ENCODE measurements around the gene LRP6.
"Not testable (repeated sequence)": the region's sequence is repeated elsewhere in the genome, so short reads cannot be mapped to it uniquely, and the experiment has no call there.

The LRP6 gene

DNA sequence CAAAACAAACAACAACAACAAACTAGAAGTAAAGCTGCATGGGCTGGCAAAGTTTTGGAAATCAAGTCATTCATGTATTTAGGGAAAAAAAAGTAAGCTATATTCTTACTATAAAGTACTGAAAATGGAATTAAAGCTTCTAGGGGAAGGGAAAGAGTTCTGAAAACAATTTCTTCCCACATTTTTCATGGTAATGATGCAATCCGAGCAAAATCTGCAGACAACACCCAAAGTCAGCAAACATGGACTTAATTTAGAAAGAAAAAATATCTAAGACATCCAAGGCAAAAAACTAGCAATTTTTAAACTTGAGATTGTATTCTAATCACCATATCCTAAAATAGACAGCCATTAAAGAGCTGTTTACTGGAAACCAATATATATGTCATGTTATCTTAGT is 86.3 kb downstream of the LRP6 start:
- DNase-seq (ENCODE audit: low spot score), result no peak

DNA sequence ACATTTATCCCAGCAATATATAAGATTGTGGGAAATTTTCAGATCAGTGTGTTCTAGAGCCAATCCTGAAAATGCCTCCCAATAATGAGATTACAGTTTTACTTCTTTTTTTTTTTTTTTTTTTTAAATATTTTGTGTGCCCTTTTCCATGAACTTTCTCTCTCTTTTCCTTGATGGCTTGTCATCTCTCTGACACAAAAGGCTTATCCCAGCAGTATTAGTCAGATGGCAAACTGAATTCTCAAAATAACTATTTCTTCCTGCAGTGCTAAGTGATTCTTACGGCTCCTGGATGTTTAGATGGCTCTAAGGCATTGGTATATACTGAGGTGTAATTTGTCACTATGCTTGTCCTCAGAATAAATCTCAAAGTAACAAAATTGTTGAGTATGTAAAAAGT is 86.7 kb downstream of the LRP6 start:
- DNase-seq (ENCODE audit: low spot score), result peak; percentile 31

DNA sequence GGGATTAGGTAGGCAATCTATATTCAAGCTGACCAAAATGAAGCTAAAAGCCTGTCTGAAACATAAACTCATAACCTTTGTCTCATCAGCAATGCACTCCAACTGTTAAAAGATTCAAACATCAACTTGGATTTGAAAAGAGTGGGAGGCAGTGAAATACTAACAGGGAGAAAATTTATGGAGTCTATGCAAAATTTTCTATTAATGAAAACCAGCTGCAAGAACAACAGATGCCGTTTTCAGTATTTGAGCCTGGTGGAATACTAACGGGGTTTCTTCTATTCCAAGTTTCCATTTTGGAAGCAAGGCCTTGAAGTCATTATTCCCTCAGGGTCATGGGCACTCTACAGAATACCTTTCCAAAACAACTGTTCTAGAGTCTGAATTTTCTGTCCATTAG is 88.3 kb downstream of the LRP6 start:
- no peak for DNase-seq (ENCODE audit: low spot score)

DNA sequence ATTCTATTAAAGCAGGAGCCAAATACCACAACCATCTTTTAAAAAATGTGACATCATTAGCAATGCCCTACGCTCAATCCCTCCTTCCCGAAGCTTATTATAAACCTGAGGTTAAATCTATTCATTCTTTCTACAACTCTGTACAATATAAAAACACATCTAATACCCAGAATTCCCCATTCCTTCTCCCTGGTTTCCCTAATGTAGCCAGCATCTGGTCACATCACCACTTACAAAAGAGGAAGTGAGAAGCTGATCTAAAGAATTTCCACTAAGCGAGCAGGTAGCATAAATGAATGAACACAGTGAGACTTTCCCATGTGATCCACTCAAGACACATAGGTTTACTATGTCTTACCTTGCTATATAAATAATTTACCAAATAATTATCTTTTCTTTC is 90.4 kb downstream of the LRP6 start:
- no peak for DNase-seq (ENCODE audit: low spot score)

DNA sequence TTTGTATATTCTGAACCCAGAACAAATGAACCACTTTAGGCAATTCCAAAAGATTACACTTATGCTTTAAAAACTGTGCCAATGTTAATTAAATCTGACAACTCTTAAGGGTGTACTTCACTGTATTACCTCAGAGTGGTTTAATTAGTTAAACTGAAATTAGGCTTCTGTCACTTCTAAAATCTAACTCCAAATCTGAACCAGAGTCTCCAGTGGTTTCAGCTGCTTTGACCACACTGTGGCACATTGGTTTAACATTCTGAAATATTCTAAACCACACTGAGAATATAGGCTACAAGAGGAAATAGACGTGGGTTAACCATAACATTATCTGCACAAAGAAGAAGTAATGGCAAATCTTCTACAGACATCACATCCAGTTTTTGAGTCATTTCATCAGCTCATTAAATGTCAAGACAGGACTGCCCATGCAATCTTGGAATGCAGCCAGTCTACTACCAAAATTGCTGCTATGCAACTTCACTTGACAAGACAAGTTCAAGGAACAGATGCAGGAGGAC is 94.8 kb downstream of the LRP6 start:
- no peak for DNase-seq (ENCODE audit: low spot score)

DNA sequence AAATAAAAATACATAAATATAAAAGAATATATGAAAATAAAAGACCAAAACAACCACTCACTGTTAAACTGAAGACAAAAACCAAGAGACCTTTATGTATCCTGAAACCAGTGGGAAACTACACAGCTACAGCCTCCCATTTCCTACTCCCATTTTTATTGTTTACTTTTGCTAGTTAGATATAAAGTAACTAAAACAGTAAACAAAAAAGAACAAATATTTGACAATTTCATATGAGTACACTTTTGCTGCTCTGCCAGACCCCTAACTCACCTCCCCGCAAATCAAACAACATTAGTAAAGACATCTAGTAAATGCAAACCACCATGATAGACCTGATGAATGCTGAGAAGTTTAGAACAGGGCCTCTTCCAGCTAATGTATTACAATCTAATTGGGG is 99.0 kb downstream of the LRP6 start:
- no peak for DNase-seq (ENCODE audit: low spot score)

DNA sequence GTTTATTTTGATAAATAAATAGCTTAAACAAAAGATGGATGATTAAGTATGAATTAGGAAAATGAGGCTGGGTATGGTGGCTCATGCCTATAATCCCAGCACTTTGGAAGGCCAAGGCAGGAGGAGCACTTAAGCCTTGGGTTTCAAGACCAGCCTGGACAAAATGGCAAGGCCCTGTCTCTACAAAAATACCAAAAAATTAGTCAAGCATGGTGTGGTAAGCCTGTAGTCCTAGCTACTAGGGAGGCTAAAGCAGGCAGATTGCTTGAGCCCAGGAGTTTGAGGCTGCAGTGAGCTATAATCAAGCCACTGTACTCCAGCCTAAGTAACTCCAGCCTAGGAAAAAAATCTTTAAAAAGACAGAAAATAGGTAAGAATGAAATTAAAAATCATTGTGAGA is 100.1 kb downstream of the LRP6 start:
- no peak for DNase-seq (ENCODE audit: low spot score)

DNA sequence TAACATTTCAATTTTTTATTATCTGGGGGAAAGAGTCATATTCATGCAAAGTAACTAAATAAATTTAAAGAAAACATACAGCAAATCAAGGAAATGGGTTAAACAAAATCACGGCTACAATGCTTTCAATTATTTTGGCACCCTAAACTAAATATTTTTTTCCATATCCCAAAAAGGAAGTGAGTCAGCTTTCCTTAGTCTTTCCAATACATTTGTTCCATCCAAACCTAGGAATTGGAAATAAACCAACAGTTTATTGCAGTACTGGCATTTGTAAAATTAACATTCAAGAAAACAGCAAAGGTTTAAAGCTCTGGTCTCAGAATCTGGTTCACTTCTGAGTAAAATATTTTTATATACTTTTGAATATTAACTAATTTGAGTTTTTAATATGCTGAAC is 106.9 kb downstream of the LRP6 start:
- no peak for DNase-seq (ENCODE audit: low spot score)

DNA sequence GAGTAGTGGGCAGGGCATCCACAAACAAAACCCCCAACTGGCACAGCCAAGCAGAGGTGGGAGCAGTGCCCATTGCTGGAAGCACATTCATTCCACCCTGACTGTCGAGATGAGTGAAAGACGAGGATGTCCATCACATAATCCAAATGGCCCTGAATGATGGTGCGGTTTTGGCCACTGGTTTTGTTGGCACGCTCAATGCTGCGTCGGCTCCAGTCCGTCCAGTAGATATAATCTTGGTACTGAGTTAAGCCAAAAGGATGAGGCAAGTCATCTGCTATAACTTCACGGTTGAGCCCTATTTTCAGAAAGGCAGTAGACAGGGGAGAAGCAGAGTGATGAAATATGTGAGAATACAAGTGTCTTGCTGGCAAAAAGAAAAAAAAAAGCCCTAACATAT is 108.0 kb downstream of the LRP6 start:
- no peak for DNase-seq (ENCODE audit: low spot score)

DNA sequence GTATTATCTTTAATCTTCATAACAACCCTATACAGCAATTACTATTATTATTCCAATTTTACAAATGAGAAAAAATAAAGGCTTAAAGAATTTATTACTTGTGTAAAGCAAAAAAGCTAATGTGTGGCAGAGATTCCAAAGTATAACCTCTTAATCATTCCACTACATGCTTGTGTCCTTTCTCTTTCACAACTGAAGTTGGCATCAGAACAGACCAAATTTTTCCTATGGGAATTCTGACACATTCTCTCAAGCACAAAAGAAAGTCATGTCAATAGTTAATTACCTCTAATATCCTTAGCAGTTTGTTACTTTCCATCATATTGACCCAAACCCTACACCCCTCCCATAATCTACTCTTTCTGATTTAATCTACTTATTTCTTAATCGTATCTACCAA is 109.4 kb downstream of the LRP6 start:
- DNase-seq (ENCODE audit: low spot score), result no peak

DNA sequence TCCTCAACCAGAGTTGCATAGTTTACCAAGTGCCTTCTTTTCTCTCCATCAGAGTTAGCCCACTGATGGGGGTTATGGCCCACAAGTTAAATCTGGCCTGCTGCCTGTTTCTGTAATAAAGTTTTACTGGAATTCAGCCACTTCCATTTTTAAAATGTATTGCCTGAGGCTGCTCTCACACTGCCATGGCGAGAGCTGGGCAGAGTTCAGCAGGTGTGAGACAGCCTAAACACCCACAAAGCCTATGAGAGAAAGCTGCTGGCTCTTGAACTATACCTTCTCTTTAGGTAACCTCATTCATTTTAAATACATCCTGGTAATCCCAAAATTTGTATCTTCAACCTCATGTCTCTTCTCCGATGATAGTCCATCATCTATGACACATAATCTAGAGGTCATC is 110.0 kb downstream of the LRP6 start:
- no peak for DNase-seq (ENCODE audit: low spot score)

DNA sequence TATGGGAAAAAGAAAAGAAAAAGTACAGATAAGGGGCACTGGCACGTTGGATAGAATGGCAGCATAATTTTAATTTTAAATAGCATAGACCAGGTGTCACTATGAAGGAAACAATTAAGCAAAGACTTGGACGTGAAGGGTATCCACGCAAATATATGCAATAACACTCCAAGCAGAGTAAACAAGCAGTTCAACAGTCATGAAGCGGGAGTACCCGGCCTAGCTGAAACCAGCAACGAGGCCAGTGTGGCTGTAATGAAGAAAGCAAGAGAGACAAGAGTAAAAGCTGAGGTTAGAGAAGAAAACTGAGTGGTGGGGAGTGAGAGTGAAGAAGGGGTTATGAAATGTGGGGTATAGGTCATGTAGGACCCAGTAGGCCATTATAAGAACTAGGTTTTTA is 110.7 kb downstream of the LRP6 start:
- DNase-seq (ENCODE audit: low spot score), result no peak

DNA sequence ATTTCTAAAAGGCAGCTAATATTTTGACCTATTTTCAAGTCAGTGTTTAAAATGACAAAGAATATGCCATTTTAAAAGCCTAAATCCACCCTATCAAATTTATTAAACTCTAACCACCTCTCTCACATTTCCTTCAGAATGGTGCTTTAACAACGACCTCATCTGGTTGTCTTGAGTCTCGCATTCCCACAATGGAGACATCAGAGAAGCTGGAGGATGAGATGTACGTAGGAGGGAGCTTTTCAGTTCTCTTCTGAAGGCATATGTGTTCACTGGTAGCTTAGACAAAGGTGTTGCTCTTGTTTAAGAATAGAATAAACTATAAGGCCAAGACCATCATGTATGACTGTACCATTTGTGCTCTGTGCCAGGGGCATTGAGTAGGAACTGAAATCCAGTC is 113.2 kb downstream of the LRP6 start:
- peak; percentile 49 for DNase-seq (ENCODE audit: low spot score)

DNA sequence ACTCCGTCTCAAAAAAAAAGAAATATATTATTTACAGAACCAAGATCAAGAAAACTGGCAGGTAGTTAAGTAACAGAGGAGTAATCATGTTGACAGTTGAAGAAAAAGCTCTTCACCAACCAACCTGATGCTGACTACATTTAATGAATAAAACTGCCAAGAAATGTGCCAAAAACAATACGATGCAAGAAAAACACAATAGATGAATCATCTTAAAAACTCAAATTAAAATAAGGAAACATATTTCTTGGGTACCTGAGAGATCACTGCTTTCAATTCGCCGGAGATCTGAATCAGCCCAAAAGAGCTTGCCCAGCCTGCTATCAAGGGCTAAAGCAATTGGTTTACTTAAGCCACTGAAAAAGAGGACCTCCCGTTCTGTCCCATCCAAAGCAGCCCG is 119.7 kb downstream of the LRP6 start:
- no peak for DNase-seq (ENCODE audit: low spot score)

DNA sequence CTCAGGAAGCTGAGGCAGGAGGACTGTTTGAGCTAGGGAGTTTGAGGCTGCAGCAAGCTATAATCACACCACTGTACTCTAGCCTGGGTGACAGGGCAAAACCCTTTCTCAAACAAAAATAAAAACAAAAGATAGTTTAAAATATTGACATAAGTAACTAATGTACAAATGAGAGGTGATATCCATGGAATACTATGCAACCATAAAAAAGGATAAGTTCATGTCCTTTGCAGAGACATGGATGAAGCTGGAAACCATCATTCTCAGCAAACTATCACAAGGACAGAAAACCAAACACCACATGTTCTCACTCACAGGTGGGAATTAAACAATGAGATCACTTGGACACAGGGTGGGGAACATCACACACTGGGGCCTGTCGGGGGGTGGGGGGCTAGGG is 122.3 kb downstream of the LRP6 start:
- not testable (repeated sequence) for DNase-seq (ENCODE audit: low spot score)

DNA sequence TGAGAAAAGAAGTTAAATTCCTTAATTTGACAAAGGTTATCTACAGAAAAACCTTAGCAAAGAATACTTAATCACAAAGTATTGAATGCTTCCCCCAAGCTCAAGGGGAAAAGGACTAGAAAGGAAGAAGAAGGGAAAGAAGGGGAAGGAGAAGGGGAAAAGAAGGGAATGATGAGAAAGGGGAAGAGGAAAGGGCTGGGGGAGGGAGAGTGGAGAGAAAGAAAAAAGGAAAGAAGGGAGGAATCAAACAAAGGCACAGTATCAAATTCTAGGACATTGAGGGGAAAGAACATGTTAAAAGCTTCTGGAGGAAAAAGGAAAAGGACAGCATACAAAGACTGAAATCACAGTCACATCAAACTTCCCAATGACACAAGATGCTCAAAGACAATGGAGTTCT is 125.8 kb downstream of the LRP6 start:
- no peak for DNase-seq (ENCODE audit: low spot score)

DNA sequence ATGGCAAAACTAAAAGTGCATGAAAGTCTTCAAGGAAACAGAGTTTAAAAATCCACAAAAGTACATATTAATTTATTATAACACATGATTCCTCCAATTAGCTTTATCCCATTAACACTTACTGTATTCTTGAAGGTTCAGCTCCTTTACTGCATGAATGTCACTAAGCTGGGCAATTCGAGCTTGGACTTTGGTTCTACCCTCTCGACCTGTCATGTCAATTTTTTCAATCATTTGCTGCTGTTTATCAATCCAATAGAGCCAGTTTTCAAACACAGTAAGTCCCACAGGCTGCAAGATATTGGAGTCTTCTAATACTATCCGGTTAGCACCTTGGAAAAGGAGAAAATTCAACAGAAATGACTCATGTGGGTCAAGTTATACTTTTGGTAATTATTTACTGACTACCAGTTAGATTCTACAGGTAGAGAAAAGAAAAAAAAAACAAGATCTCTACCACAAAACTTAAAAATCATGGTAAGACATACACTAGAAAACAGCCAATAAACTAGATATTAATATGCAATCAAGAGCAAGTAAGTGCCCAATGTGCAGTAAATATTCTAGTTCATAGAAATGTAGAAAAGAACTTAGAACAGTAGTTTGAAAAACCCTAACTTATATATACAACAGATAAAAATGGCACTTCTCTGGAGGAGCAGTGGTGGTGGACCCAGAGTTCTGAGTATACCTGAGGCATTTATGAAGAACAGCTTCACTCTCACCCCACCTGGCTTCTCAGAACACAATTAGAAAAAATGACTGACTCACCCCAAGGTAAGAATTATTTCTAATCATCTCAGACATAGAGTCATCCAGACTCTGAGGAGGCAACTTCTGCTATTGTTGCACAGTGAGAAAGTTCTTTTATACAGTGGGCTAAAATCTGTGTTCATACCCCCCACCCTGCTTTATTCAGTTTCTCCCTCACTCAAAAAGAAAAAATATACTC is 128.4 kb downstream of the LRP6 start:
- no peak for DNase-seq (ENCODE audit: low spot score)

DNA sequence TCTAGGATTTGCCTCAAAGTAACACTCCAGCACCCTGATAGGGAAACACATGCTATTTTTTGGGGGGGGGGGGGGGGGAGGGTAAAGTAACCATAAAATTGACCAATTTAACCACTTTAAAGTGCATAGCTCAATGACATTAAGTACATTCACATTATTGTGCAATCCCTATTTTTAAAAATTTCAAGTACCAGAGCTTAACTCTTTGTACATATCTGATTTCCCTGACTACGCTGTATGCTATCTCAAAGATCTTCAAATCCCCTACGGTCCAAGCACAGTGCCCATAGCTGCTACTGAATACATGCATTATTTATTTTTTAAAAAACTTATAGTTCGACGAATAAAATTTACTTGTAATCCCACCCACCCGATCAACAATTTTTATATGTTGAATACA is 133.1 kb downstream of the LRP6 start:
- no peak for DNase-seq (ENCODE audit: low spot score)

DNA sequence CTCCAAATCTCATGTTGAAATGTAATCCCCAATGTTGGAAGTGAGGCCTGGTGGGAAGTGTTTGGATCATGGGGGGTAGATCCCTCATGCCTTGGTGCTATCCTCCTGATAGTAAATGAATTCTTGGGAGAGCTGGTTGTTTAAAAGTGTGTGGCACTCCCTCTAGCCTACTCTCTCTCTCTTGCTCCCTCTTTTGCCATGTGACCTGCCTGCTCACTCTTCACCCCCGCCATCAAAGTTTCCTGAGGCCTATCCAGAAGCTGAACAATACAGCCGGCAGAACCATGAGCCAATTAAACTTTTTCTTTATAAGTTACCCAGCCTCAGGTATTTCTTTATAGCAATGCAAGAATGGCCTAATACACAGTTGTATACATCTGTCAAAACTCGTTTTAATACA is 133.6 kb downstream of the LRP6 start:
- DNase-seq (ENCODE audit: low spot score), result no peak

DNA sequence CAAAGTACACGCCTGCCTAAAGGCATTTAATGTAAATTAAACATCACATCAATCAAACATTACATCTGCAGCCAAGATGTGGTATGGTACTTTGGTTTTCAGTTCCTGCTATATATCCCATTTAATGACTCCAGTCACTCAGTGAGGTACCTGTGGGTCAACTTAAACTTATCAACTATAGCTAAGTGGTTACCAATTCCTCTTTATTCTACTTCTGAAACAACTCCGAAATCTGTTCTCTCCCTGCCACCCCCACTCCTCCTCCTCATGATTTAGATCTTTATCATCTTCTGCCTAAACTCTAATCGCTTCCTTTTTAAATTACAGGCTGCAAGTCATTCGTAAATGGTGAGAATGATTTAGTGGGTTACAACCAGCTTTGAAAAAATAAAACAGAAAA is 138.2 kb downstream of the LRP6 start:
- DNase-seq (ENCODE audit: low spot score), result peak; percentile 23

DNA sequence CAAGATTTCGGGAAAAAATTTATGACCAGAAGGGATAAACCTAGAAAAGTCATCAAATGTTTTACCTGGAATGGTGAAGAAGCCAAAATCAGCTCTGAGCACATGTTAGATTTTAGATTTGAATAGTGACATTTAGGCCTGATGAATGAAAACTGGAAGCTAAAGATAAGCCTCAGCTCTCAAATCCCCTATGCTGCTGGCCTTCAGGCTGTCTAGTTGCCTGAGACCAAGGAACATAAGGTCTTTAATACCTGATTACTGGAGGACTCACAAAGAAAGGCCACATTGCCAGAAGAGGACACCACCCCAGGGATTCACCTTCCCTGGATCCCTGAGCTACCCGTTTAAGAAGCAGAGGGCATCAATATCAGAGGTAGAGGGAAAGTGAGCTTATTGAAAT is 139.5 kb downstream of the LRP6 start:
- DNase-seq (ENCODE audit: low spot score), result no peak

DNA sequence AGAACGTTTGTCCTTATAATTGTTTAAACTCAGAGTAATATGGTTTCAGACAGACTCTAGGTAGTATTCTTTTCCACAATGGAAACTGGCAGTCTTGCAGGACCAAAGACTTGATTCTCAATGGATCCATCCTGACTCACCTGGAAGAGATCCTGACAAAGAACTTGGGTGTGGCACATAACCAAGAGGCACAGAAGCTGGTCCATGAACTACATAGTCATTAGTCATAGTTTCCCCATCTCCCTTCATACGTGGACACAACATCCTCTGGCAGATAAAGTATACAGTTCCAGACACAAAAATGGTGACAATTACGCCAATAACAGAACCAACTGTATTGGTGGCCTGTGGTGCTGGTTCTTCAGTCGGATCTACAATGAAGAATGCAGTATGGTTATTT is 140.3 kb downstream of the LRP6 start:
- no peak for DNase-seq (ENCODE audit: low spot score)

DNA sequence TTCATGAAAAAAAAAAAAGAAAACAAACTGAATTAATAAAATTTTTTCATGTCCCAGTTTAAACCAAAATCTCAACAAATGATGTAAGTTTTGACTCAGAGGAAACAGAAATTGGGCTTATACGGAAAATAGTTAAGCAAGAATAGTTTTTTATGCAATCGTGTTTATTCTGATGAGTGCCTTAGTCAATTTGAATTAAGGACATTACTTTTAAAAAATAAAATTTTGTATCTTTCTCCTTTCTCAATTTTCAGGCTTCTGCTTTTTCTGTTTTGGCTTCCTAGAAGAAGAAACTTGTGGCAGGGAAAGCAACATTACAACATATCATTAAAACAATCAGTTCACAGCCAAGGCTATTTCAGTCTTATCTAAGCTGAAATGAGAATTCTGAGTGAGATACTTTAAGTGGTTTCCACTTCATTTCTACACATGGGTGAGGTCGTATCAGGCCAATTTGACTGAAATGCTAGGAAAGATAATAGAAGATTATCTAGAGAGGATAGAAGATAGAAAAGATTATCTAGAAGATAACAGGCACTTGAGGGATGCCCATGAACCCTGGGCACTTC is 143.7 kb downstream of the LRP6 start:
- no peak for DNase-seq (ENCODE audit: low spot score)

DNA sequence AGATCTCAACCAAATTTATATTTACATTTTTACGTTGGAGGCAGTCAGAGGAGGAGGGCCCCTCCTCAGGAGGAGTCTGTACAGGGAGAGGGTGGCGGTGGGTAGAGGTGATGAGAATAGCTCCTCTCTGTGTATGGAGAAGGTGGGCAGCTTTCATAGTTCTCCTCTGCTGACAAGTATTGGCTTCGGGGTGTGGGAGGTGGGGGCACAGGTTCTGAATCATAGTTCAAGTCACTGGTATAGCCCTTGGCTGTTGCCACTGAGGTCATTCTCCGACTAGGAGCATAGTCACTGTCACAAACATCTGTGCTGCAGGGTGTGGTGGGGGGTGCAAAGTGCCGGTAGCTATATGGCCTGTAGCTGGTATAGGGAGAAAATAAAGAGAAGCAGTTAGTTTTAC is 145.8 kb downstream of the LRP6 start:
- no peak for DNase-seq (ENCODE audit: low spot score)

All from putamen (tissue), 1 donor.